Neuronal stem cell (in vitro differentiated cells): ENCODE results near the gene IFNB1.
A peak's percentile ranks its signal among the peaks of the same experiment; 100 is the strongest.

Experiments
- DNase-seq: peaks from one replicate; pipeline ENCODE4 v3.0.0-alpha.2; 2013; ENCODE audit warnings: low spot score
- H2AFZ ChIP-seq: one replicate; pipeline ENCODE4 v1.6.1; 2013; ENCODE audit warnings: mild to moderate bottlenecking, low read length, inconsistent platforms
- H2AK5ac ChIP-seq: 2 replicates; pipeline ENCODE4 v1.6.1; 2013; ENCODE audit warnings: low read depth, mild to moderate bottlenecking, inconsistent platforms, low read length, moderate library complexity, mixed read lengths
- H2BK120ac ChIP-seq: 2 replicates; pipeline ENCODE4 v1.6.1; 2013; ENCODE audit warnings: low read depth, mild to moderate bottlenecking, inconsistent platforms, low read length, moderate library complexity, mixed read lengths
- H2BK12ac ChIP-seq: one replicate; pipeline ENCODE4 v1.6.1; 2013; ENCODE audit warnings: low read length, inconsistent platforms
- H2BK15ac ChIP-seq: 2 replicates; pipeline ENCODE4 v1.6.1; 2013; ENCODE audit warnings: mild to moderate bottlenecking, low read length, inconsistent platforms, mixed read lengths
- H2BK5ac ChIP-seq: one replicate; pipeline ENCODE4 v1.6.1; 2013; ENCODE audit warnings: inconsistent platforms, mild to moderate bottlenecking, low read length, moderate library complexity
- H3K14ac ChIP-seq: one replicate; pipeline ENCODE4 v1.6.1; 2013; ENCODE audit warnings: low read length, inconsistent platforms
- H3K18ac ChIP-seq: 2 replicates; pipeline ENCODE4 v1.6.1; 2013; ENCODE audit warnings: low read length, inconsistent platforms
- H3K23ac ChIP-seq: 2 replicates; pipeline ENCODE4 v1.6.1; 2013; ENCODE audit warnings: low read depth, mild to moderate bottlenecking, mixed read lengths, low read length, inconsistent platforms; ENCODE audit not compliant: poor library complexity
- H3K27ac ChIP-seq: replicated peaks from 3 replicates; pipeline ENCODE4 v1.5.1; 2013; ENCODE audit warnings: low read length, inconsistent platforms
- H3K27me3 ChIP-seq, 3 experiments: 2 replicates each; pipeline ENCODE4 v1.6.1; 2013; ENCODE audit warnings: low read length in 3 of 3, mild to moderate bottlenecking in 2 of 3, inconsistent platforms in 1 of 3, low read depth in 1 of 3, mixed read lengths in 1 of 3, moderate library complexity in 1 of 3; ENCODE audit not compliant: control insufficient read depth in 3 of 3, insufficient read depth in 3 of 3
- H3K36me3 ChIP-seq, 2 donors: replicated peaks in 1 of 2; 2 replicates each; pipeline ENCODE4 v1.6.1; 2013; ENCODE audit warnings: low read length in 2 of 2; ENCODE audit not compliant: control insufficient read depth in 2 of 2, insufficient read depth in 2 of 2
- H3K4ac ChIP-seq: 2 replicates; pipeline ENCODE4 v1.6.1; 2013; ENCODE audit warnings: inconsistent platforms, mild to moderate bottlenecking, low read length, moderate library complexity
- H3K4me1 ChIP-seq, 2 donors: 1 replicate in 1 of 2; 2 replicates in 1 of 2; pipeline ENCODE4 v1.6.1; 2013; ENCODE audit warnings: low read length in 2 of 2, low read depth in 1 of 2; ENCODE audit not compliant: control insufficient read depth in 2 of 2, insufficient read depth in 1 of 2
- H3K4me2 ChIP-seq: one replicate; pipeline ENCODE4 v1.6.1; 2013; ENCODE audit warnings: mild to moderate bottlenecking, low read length, inconsistent platforms; ENCODE audit not compliant: insufficient read depth, poor library complexity, severe bottlenecking
- H3K4me3 ChIP-seq, 2 donors: 2 replicates each; pipeline ENCODE4 v1.5.1; 2013; ENCODE audit warnings: low read length in 2 of 2, mild to moderate bottlenecking in 2 of 2, inconsistent platforms in 1 of 2, moderate library complexity in 1 of 2
- H3K79me1 ChIP-seq: one replicate; pipeline ENCODE4 v1.6.1; 2013; ENCODE audit warnings: low read depth, mild to moderate bottlenecking, inconsistent platforms, low read length, moderate library complexity
- H3K9ac ChIP-seq: one replicate; pipeline ENCODE4 v1.6.1; 2013; ENCODE audit warnings: mild to moderate bottlenecking, low read depth, low read length, inconsistent platforms; ENCODE audit not compliant: poor library complexity
- H3K9me3 ChIP-seq, 2 donors: replicated peaks in 1 of 2; 2 replicates each; pipeline versions ENCODE3 to v1.6.1; 2013; ENCODE audit warnings: low read length in 2 of 2, mild to moderate bottlenecking in 2 of 2, inconsistent platforms in 1 of 2, low read depth in 1 of 2, mixed read lengths in 1 of 2, moderate library complexity in 1 of 2; ENCODE audit not compliant: control insufficient read depth in 2 of 2, insufficient read depth in 1 of 2
- H4K8ac ChIP-seq: one replicate; pipeline ENCODE4 v1.6.1; 2013; ENCODE audit warnings: low read depth, mild to moderate bottlenecking, inconsistent platforms, low read length, moderate library complexity
- H4K91ac ChIP-seq: one replicate; pipeline ENCODE4 v1.6.1; 2013; ENCODE audit warnings: low read length, low read depth, mild to moderate bottlenecking, inconsistent platforms; ENCODE audit not compliant: poor library complexity
- WGBS, 2 donors: extraction: QIAGEN DNeasy Blood & Tissue Kit; methylation state at CpG; one replicate each; pipeline ENCODE4 v1.1.7; 2013; ENCODE audit warnings: missing lambda C conversion rate in 2 of 2, mixed read lengths in 1 of 2; ENCODE audit not compliant: insufficient read length in 2 of 2, insufficient replicate concordance in 1 of 2; ENCODE audit errors: extremely low coverage in 2 of 2; 5-methylcytosine and 5-hydroxymethylcytosine counted together

IFNB1 gene

DNA sequence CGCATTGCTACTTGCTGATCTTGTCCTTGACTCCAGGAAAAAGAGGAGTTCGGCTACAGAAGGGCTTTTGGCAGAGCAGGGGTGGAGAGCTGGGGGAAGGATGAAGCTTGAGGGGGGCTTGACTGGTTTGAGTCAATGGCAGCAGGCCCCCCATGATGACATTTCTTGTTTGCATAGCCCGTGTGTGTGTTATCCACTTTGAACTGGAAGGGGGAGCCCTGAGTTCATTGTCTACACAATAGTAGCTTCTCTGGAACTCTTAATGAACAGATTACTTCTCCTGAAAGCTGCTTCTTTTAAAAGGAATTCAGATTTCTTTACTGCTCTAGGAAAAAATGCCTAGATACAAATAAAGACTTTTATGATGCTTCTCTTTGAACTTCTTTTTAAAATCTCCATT lies 2.3 kb downstream of the IFNB1 start:
- no peak overlapping the region for H3K23ac ChIP-seq
- H2AFZ ChIP-seq: peak overlapping the region; percentile 77
- no peak overlapping the region for H3K18ac ChIP-seq
- H2AK5ac ChIP-seq: no peak overlapping the region
- no peak overlapping the region for H3K4me3 ChIP-seq
- DNase-seq: no peak
- H2BK5ac ChIP-seq: no peak overlapping the region
- H4K91ac ChIP-seq: no peak overlapping the region
- H3K27ac ChIP-seq: no peak overlapping the region
- H2BK15ac ChIP-seq: no peak overlapping the region
- H3K9me3 ChIP-seq: no peaks in the 10 kb centered on the region
- no peak overlapping the region for H4K8ac ChIP-seq
- no peak overlapping the region for H3K9ac ChIP-seq
- no peak overlapping the region for H2BK120ac ChIP-seq
- no CpG with 5 or more reads among the region's 3 CpGs for WGBS, 2 donors
- H3K4me1 ChIP-seq: peaks cover 2 to 6% of the 10 kb centered on the region in 2 donors
- no peaks in the 10 kb centered on the region for H3K79me1 ChIP-seq
- H3K36me3 ChIP-seq: no peaks in the 10 kb centered on the region
- H3K4me2 ChIP-seq: no peak overlapping the region
- H3K4ac ChIP-seq: no peak overlapping the region
- H2BK12ac ChIP-seq: no peak overlapping the region
- no peaks in the 10 kb centered on the region for H3K27me3 ChIP-seq
- no peak overlapping the region for H3K14ac ChIP-seq

DNA sequence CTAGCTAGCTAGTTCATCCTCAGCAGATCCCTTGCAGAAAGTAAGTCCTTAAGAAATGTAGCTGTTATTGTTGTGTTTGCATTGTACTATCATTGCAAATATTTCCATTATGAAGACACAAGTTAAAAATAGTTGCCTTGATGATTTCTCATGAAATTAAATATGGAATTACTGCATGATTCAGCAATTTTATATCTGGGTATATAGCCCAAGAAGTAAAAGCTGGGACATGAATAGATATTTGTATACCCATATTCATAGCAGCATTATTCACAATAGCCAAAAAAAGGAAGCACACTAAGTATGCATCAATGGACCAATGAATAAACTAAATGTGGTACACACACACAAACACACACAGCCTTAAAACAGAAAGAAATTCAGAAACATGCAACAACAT lies 6.8 kb downstream of the IFNB1 start:
- H3K4me2 ChIP-seq: no peak overlapping the region
- no peak overlapping the region for H2AFZ ChIP-seq
- no peaks in the 10 kb centered on the region for H3K79me1 ChIP-seq
- H2BK15ac ChIP-seq: no peak overlapping the region
- no peak overlapping the region for H2BK5ac ChIP-seq
- no peak overlapping the region for H2BK12ac ChIP-seq
- H3K27me3 ChIP-seq: no peaks in the 10 kb centered on the region
- no peak overlapping the region for H4K91ac ChIP-seq
- no peak overlapping the region for H3K18ac ChIP-seq
- H4K8ac ChIP-seq: no peak overlapping the region
- no peaks in the 10 kb centered on the region for H3K9me3 ChIP-seq
- no peak overlapping the region for H3K27ac ChIP-seq
- no peak overlapping the region for H2BK120ac ChIP-seq
- H3K4me3 ChIP-seq: no peak overlapping the region
- H2AK5ac ChIP-seq: no peak overlapping the region
- H3K9ac ChIP-seq: no peak overlapping the region
- H3K36me3 ChIP-seq: no peaks in the 10 kb centered on the region
- H3K14ac ChIP-seq: no peak overlapping the region
- H3K4me1 ChIP-seq: peaks cover 0 to 4% of the 10 kb centered on the region in 2 donors
- H3K23ac ChIP-seq: no peak overlapping the region
- DNase-seq: no peak
- H3K4ac ChIP-seq: no peak overlapping the region

DNA sequence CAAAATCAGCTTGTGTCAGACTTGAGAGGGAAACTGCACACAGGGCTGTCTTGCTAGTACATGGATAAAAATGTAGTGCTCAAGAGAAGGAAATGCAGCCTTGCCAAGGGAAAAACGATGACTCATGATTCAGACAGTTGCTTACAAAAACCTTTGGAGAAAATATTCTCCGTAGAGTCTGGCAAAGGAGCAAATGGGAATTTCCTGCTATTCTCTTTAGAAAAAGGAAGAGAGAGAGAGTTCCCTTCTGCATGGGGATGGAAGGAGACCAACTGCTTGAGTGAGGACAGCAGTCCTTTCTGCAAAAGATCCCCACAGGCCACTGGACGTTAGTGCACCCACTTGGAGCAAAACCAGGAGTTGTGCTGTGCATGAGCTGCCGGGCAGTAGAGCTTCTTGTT lies 7.6 kb downstream of the IFNB1 start:
- no peak overlapping the region for H2BK15ac ChIP-seq
- H3K23ac ChIP-seq: no peak overlapping the region
- no peak overlapping the region for H3K9ac ChIP-seq
- no peak overlapping the region for H2BK120ac ChIP-seq
- no CpG with 5 or more reads among the region's 4 CpGs for WGBS, 2 donors
- no peaks in the 10 kb centered on the region for H3K79me1 ChIP-seq
- H3K4me3 ChIP-seq: no peak overlapping the region
- H3K9me3 ChIP-seq: no peaks in the 10 kb centered on the region
- no peak overlapping the region for H3K4ac ChIP-seq
- no peak overlapping the region for H2BK5ac ChIP-seq
- H4K8ac ChIP-seq: no peak overlapping the region
- no peak overlapping the region for H3K14ac ChIP-seq
- H2AK5ac ChIP-seq: no peak overlapping the region
- no peak overlapping the region for H3K18ac ChIP-seq
- no peak overlapping the region for H3K27ac ChIP-seq
- H4K91ac ChIP-seq: no peak overlapping the region
- H3K27me3 ChIP-seq: no peaks in the 10 kb centered on the region
- H2AFZ ChIP-seq: peak overlapping the region; percentile 72
- H3K4me1 ChIP-seq: peaks cover 0 to 1% of the 10 kb centered on the region in 2 donors
- no peaks in the 10 kb centered on the region for H3K36me3 ChIP-seq
- DNase-seq: no peak
- H3K4me2 ChIP-seq: no peak overlapping the region
- H2BK12ac ChIP-seq: no peak overlapping the region

DNA sequence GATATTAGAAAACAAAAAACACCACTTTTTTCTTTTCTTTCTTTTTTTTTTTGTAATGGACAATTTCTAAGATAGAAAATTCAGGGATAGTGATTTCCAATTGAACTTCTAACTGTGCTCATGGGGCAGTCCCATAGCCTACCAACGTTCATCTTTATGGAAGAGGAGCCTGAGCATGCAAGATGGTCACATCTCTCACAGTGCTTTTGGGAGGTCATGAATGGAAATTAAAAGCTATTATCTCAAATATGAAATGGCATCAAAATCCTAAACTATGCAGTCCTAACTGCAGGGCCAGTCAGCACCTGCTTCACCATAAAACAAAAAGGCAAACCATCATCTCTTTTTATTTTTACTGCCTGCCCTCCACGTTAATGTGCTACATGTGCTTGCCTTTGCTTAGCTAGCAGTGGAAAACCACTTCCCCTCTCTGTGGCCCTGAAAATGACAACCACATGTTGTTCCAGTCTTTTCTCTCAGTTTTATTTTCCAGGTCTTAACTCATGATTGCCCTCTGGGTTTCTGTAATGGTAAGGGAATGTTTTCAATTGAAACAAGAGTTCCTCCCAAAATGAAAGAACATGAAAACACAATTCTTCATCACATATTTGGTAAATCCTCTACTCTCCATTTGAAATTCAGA lies 16.7 kb downstream of the IFNB1 start:
- Histone ChIP-seq H3K27me3 (no peaks in the 10 kb centered on the region), H3K14ac (no peak overlapping the region), H3K27ac (no peak overlapping the region), H2BK5ac (no peak overlapping the region), H3K18ac (no peak overlapping the region), H3K9ac (no peak overlapping the region), H3K4me3 (no peak overlapping the region), H2BK12ac (no peak overlapping the region), H3K23ac (no peak overlapping the region), H3K36me3 (no peaks in the 10 kb centered on the region), H4K8ac (no peak overlapping the region), H2BK120ac (no peak overlapping the region), H3K4me1 (no peaks in the 10 kb centered on the region), H3K79me1 (no peaks in the 10 kb centered on the region), H3K4ac (no peak overlapping the region), H2BK15ac (no peak overlapping the region), H3K9me3 (no peaks in the 10 kb centered on the region), H4K91ac (no peak overlapping the region), H2AK5ac (no peak overlapping the region), H2AFZ (no peak overlapping the region), H3K4me2 (no peak overlapping the region)
- WGBS, 2 donors: no CpG with 5 or more reads among the region's 2 CpGs
- no peak for DNase-seq
